Measurements from ENCODE around the gene CMIP.

CMIP gene

DNA sequence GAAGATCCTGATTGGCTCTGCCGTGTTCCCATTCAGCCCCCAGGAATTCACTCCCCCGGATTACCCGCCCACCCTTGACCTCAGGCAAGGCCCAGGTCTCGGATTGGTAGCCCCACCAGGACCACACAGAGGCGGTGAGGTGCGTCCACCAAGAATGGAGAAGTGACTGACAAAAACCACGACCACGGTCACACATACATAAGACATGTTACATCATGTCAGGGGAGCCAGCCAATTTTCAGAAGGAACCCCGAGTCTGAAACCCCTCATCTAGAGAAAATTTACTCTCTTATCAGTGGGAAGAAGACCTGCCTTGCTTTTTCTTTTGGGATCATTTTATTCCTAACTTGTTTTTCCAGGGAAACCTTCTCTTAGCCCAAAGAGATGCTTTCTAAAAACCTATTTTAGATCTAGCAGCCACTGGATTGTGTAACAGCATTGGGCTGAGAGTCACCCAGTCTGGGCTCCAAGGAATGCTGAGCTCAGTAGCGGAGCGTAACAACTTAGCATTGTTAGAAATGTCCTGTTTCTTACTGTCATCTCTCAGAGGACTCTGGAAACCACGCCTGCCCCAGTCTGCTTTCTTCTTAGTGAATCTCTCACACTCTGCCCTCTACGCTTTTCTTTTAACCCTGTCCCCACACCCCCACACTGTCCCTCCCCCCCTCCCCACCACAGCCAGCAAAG lies 164.1 kb downstream of the CMIP start:
- no peak for DNase-seq (ENCODE audit: low spot score)

DNA sequence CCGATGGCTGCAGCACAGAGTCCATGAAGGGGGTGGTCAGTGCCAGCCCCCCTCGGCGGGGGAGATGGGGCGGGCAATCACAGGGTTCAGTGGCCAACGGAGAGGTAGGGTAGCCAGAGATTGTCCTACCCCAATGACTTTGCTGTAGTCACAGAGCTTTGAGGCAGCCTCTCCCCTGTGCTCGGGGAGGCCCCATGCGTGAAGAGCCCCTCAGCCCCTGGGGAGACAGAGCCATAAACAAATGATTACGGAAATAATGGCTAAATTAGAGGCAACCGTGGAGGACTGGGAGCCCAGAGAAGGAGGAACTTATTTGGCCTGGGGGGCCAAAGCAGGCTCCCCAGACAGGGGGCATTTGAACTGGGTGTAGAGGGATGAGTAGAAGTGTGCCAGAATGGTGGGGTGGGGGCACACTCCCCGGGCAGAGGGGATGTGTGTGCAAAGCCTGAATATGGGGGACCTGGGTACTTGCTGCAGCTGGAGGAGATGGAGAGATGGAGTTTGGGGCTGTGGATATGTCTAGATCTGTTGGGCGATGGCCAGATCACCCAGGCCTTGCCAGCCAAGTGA lies 164.8 kb downstream of the CMIP start:
- DNase-seq (ENCODE audit: low spot score): no peak

DNA sequence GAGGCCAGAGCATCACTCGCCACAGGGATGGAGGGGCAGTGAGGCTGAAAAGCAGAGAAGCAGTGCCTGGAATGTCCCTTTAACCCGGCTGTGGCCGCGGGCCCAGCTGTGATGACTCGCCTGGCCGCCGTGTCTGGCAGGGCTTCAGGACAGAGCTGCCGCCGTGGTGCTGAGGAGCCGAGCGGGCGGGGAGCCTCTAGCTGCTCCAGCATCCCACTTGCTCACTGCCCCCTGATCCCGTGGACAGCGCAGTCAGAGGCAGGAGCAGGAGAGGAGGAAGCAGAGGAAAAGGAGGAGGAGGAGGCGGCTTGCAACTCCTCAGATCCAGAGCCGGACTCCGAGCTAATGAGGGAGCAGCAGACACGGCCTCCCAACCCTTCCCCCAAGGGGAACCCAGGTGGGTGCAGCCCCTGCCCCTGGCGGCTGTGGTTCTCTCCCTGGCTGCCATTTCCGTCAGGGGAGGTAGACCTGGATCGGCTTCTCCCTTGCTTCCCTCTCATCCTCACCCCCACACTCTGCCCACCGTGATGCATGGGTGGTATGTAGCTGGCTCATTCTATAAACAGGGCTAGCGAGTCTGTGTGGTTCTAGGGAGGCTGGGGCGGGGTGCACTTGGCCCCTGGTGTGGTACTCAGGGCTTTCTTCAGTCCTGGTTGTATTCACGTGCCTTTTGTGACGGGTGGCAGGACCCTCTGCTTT lies 165.7 kb downstream of the CMIP start:
- DNase-seq (ENCODE audit: low spot score): no peak

DNA sequence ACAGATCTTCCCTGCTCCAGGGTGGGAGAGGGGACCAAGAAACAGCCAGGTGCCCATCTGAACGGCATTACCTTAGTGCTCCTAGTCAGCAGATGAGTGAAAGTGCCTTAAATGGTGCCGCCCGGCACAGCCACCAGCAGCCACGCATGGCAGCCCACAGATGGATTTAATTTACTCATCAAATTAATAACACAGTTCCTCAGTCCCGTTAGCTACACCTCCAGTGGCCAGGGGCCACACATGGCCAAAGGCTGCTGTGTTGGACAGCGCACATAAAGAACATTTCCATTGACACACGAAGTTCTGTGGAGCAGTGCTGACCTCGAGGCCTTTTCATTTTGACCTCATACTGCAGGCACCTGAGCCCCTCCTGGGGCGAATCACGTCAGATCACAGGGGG lies 166.3 kb downstream of the CMIP start:
- no peak for DNase-seq (ENCODE audit: low spot score)

DNA sequence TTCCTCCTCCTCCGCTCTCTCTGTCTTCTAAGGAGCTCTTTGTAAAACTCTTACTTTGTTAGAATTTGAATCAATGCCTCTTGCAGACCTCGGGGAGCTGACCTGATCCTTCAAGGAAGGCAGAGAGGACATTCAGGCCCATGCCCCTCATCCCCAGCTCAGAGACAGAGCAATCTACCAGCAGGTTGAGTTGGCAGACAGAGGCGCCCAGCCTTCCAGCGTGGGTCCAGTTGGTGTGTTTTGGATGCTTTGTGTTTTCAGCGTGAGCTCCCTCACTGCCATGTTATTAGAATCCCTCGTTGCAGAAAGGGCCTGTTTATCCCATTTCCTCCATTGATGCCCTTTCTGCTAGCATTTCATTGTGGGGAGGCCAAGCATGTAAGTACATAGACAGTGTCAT lies 167.1 kb downstream of the CMIP start:
- DNase-seq (ENCODE audit: low spot score): no peak

DNA sequence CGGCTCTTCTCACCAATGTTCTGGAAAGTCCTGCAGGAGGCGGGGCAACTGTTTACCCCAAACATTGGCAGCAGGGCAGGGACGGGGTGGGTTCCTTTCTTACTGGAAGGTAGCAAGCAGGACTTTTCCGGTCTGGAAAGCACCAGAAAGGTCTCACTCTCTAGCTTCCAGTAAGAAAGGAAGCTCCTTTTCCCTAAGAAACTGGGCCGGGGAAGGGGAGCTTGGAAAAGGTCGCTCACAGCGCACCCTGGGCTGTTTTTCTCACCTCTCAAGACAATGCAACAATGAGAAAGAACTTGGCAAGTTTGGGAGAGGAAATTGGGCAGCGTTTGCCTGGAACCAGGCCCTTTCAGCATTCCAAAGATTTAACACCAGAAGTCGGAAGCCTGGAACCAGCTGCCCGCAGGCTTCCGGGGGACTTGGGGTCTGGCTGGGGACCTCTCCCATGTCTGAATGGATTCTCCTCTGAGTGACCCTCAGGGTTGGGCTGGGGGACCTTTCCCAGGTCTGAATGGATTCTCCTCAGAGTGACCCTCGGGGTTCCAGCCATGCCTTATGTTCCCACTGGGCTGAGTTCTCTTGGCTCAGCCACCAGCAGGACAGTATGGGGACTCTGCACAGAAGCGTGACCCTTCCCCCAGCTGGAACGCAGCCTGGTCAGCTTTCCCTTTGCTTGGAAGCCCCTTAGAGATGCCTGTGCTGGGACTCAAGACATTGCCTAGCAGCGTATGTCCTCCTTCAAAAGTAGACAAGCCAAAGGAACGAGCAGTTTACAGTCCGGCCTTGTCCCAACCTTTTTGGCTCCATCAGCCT lies 167.9 kb downstream of the CMIP start:
- no peak for DNase-seq (ENCODE audit: low spot score)

DNA sequence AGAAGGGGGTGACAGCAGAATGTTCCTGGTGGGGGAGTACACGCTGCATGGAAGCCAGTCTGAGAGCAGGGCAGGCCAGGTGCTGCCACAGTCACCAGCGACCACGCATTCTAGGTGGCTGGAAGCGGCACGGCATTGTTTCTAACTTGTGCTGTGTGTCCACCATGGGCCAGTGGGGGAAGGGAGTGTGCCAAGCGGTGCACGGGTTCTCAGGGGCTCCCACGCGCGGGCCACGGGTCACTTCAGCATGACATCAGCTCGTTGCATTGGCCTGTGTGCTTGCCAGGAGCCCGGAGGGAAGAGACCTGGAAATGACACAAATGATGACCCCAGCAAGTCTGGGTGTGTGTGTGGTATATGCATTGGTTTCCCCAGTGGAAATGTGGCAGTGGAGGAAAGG lies 169.6 kb downstream of the CMIP start:
- no peak for DNase-seq (ENCODE audit: low spot score)

DNA sequence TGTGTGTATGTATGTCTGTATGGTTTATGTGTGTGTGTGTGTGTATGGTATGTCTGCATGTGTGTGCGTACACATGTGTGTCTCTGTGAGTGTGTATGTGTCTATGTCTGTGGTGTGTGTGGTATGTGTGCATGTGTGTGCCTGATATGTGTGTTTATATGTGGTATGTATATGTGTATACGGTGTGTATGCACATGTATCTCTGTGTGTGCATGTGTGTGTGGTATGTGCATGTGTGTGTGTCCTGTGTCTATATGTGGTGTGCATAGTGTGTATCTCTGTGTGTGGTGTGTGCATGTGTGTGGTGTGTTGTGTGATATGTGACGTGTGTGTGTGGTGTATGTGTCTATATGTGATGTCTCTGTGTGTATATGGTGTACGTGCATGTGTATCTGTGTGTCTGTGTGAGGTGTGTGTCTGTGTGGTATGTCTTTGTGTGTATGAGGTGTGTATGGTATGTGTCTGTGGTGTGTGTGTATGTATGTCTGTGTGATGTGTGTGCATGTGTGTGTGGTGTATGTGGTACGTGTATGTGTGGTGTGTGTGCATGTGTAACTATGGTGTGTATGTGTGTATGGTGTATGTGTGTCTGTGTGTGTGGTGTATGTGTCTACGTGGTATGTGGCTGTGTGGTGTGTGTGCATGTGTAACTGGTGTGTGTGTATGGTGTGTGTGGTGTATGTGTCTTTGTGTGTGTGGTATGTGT lies 170.2 kb downstream of the CMIP start:
- no peak for DNase-seq (ENCODE audit: low spot score)

DNA sequence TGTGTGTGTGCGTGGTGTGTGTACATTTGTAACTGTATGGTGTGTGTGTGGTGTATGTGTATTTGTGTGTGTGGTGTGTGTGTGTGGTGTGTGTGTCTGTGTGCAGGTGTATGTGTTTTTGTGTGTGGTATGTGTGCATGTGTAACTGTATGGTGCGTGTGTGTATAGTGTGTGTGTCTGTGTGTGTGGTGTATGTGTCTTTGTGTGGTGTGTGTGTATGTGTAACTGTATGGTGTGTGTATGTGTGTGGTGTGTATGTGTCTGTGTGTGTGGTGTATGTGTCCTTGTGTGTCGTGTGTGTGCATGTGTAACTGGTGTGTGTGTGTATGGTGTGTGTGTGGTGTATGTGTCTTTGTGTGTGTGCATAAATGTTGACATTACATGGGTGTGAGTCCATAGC lies 170.8 kb downstream of the CMIP start:
- DNase-seq (ENCODE audit: low spot score): no peak

DNA sequence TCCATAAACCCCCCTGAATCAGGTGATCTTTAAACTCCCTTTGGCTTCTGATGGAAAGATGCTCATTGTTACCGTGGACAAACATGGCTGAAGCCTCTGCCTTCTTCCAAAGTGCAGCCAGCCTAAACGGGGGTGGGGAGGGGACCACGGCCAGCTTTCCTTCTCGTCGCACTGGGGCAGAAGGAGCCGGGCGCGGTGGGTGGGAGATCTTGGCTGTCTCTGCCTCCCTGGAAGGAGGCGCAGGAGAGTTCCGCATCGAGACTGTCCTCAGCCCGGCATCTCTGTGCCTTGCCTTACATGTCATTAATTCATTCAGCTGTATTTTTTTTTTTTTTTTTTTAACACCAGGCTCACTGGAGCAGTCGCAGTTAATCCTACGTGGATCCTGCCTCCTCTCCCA lies 171.2 kb downstream of the CMIP start:
- no peak for DNase-seq (ENCODE audit: low spot score)

DNA sequence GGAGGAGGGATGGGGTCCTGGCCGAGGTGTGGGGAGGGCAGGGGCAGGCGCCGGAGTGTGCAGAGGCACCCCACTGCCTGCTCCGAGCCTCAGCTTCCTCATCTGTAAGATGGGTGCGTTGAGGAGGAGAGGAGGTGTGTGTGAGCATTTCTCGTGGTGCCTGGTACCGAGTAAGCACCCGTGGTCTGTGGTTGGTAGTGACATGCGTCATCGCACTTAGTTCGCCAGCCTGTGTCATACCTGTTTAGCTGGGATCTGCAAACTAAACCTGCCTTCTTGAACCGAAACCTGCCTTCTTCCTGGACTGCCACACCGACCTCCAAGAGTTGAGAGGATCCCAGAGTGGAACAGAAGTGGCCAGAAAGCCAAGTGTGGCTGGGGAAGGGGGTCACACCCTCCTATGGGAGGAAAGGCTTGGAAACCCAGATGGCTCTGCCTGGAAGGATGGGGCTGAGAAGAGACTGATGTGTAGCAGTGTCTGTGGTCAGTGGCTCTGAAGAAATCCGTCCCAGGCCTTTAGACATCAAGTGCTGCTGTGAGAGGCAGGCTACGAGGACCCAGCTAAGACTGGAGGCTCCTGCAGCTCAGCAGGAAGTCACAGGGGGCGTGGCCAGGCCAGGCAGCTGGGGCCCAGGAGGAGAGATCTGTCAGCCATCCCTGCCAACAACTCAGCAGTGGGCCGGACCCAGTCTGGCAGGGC lies 171.9 kb downstream of the CMIP start:
- DNase-seq (ENCODE audit: low spot score): no peak

DNA sequence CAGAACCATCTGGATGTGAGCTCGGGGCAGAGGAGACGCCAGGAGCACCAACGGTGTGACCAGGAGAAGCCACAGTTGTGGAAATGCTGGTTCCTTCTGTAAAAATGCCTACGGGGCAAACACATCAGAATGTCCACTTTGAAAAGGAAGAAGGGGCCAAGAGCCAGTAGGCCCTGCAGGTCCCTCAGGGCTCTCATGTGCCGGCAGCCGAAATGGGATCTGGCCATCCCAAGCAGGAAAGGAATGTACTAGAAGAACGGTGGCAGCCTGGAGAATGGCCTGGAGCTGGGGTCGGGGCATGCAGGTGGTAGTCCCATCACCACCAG lies 172.4 kb downstream of the CMIP start:
- no peak for DNase-seq (ENCODE audit: low spot score)

DNA sequence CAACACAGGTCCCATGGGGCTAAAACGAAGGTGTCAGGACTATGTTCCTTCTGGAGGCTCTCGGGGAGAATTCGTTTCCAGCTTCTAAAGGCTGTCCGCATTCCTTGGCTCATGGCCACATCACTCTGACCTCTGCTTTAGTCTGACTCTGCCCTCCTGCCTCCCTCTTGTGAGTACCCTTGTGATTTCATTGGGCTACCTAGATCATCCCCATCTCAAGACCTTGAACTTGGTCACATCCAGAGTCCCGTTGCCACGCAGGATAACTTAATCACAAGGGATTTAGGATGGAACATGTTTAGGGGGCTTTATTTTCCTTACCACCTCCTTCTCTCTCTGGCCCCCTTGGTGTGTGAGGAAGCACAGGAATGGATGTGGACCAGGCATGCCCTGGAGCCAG lies 173.6 kb downstream of the CMIP start:
- DNase-seq (ENCODE audit: low spot score): no peak

DNA sequence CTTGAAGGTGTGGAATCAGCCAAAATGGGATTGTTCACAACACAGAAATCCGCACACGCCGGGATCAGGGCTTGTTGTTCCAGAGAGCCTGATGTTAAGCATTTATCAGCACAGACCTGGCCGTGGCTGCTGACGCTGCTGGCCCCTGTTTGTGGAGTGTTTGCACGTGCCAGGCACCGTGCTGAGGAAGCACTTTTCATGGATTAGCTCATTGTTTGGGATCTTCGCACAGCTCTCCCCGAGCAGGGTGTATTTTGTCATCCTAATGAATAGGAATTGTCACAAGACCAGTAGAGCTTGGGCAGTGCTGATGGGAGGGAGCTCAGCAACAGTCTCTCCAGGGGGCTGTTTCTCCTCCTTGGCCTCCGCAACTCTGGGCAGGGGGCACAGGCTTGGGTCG lies 174.1 kb downstream of the CMIP start:
- no peak for DNase-seq (ENCODE audit: low spot score)

DNA sequence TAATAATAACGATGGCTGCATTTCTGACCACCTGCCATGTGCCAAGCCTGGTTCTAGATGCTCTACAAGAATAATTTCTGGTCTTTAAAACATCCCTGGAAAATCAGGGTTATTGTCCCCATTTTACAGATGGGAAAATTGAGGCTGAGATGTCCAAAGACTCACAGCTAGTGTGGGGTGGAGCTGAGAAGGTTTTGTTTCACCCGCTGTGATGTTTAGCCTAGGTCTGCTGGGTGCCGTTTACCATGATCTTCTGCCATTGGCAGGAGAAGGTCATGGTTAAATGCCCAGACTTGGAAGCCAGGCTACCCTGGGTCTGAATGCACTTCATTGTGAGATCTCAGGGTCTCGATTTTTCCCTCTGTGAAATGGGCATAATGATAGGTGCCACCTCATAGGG lies 175.4 kb downstream of the CMIP start:
- no peak for DNase-seq (ENCODE audit: low spot score)

DNA sequence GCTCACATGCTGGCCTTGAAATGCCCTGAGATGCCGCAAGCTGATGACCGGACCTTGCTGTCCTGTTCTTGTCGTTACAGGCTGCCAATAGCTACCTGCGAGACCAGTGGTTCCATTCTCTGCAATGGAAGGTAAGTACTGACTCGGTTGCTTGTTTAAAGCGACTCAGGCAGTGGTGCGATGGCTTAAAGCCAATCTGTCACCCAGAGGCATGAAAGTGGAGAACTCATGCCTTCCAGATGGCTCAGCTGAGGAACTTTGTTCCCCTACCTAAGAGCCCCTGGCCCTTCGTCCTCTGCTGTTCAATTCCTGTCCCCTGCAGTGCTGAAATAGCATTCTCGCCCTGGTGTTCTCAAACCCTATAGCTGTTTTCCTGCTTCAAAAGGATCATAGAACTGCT lies 176.2 kb downstream of the CMIP start:
- no peak for DNase-seq (ENCODE audit: low spot score)

DNA sequence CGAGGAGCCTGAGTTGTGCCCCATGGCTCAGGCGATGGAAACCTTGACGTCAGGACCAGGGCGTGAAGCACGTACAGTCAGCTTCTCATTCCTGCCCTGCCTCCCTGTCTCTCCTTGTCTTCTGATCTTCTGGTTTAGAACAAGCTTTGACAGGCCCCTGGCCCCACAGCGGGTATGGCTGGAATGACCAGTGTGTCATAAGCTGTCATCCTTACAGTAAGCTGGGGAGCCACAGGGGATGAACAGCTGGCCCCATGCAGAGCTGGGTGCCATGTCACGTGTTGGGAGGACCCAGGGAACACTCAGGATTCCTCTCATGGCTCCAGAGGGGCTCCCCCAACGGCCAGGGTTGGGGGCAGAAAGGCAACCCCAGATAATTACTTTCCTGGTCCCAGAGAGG lies 176.9 kb downstream of the CMIP start:
- DNase-seq (ENCODE audit: low spot score): no peak

DNA sequence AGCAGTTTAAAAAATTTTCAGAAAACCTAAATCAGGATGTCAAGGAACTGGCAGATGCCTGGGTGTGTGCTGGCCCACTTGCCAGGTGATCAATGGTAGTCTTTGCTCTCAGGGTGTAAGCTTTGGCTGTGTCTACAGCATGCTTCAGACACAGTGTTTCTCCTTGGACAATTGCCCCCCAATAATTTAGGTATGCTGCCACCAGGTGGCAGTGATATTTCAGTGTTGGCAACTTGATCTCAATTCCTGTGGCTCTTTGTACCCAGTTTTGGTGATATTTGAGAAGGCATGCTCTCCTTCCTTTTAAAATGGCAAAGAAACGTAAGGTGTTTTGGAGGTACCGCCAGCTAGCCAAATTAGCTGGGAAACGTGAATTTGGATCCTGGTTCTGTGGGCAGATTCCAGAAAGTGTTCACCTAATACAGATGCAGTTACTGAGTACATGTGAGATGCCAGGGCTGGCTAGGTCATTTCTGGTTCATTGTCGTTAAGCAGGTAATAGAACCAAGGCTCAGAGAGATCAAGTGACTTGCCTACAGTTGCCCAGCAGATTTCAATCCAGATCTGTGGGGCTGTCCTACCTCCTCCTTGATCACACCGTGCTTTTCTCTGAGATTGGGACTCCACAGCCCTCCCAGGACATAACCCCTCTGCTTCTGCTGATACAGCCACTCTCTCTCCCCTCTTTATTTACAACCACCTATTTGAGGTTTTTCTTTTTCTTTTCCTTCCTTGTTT lies 178.9 kb downstream of the CMIP start:
- DNase-seq (ENCODE audit: low spot score): no peak

DNA sequence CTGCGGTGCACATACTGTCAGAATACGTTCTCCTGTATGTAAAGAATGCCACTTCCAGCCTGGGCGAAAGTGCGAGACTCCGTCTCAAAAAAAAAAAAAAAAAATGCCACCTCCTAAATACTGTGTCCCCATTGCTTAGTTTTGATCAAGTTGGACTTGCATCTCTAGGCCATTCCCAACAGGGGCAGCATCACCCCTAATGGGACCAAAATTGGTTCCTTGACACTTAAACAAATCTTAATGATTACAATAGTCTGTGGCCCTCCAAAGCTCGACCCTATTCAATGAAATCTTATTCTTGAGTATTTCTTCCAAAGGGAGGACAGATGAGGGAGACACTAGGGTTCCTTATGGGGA lies 179.8 kb downstream of the CMIP start:
- DNase-seq (ENCODE audit: low spot score): no peak

DNA sequence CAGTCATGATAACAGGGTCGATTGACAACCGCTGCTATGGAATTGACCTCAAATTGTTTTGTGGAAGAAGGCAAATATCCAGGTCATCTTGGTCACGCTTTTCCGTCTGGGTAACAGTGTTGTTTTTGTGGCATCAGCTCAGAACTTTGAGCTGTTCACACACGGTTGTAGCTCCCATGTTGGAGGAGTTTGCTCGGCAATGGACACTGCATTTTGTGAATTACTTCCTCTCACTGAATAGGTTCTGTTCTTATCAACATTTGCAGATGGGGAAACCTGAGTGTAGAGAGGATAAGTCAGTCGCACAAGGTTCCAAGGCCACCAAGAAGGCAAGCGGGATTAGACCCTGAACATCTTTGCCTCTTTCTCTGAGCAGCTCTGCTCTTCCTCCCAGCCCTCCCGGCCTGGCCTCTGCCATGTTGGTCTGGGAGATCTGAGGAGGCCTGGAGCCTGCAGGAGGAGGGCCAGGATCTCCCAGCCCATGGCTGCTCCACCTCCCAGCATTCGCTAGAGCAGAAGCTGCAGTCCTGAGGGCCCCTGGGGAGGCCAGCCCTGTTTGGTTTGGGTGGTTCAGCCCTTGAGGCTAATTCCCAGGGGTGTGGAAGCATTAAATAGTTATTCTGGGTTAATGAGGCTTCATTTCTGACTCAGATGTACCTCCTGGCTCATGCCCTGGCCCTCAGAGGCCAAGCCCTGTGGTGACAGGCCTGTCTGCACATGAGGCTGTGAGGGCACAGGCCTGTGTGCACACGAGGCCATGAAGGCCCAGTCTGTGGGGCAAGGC lies 180.3 kb downstream of the CMIP start:
- DNase-seq (ENCODE audit: low spot score): no peak
